Muscle of leg (tissue), 11 donors: ENCODE measurements around the gene BFSP1. TPM values are rescaled to one million over a fixed set of nuclear protein-coding genes. Genes with fewer than 3 reads are reported as not detected.

Experiments
- DNase-seq: peaks from one replicate; pipeline ENCODE4 v3.0.0; 2013
- H3K27ac ChIP-seq: one replicate; pipeline ENCODE4 v1.5.1; 2013; ENCODE audit warnings: mild to moderate bottlenecking, low read length, control low read depth
- H3K27me3 ChIP-seq: one replicate; pipeline ENCODE4 v1.6.1; 2013; ENCODE audit warnings: low read length; ENCODE audit not compliant: control insufficient read depth, insufficient read depth
- H3K36me3 ChIP-seq: one replicate; pipeline ENCODE4 v1.6.1; 2013; ENCODE audit warnings: low read length; ENCODE audit not compliant: control insufficient read depth, insufficient read depth
- H3K4me1 ChIP-seq: one replicate; pipeline ENCODE4 v1.6.1; 2013; ENCODE audit warnings: low read length; ENCODE audit not compliant: control insufficient read depth, insufficient read depth
- H3K4me3 ChIP-seq: one replicate; pipeline ENCODE4 v1.5.1; 2013; ENCODE audit warnings: low read length, control low read depth
- H3K9me3 ChIP-seq: replicated peaks from 2 replicates; pipeline ENCODE4 v1.6.1; 2013; ENCODE audit warnings: low read depth, low read length; ENCODE audit not compliant: control insufficient read depth
- WGBS: methylation state at CpG from one replicate; pipeline ENCODE4 v1.1.5; 2013; ENCODE audit warnings: missing lambda C conversion rate; ENCODE audit not compliant: insufficient coverage; 5-methylcytosine and 5-hydroxymethylcytosine counted together
- polyA plus RNA-seq, 8 donors: library from polyadenylated mRNA; unstranded; fragments of 120-200 nt; gene quantifications; one replicate each; pipeline versions ENCODE4 v1.2.1 to v1.2.3, GENCODE V29; 2013; ENCODE audit warnings: inconsistent platforms in 1 of 8, low replicate concordance in 1 of 8; ENCODE audit not compliant: insufficient read length in 8 of 8, insufficient read depth in 1 of 8
- total RNA-seq: library from RNA; stranded (reverse); fragments of 120-200 nt; gene quantifications from one replicate; pipeline ENCODE4 v1.2.4, GENCODE V29; 2013

Gene BFSP1
- total and polyA plus RNA-seq, 9 donors = 2.3 to 4.3 (median 2.8) TPM

GRCh38 chr20:17457079-17457478 lies 74.1 kb downstream of the BFSP1 start:
- H3K27ac ChIP-seq = no peak overlapping the region
- H3K9me3 ChIP-seq = peaks cover 2% of the 10 kb centered on the region
- no peak overlapping the region for H3K4me3 ChIP-seq
- no peaks in the 10 kb centered on the region for H3K4me1 ChIP-seq
- DNase-seq = no peak
- no peaks in the 10 kb centered on the region for H3K36me3 ChIP-seq
- H3K27me3 ChIP-seq = peaks cover 5% of the 10 kb centered on the region
- WGBS = no CpG with 5 or more reads among the region's 1 CpG

DNA sequence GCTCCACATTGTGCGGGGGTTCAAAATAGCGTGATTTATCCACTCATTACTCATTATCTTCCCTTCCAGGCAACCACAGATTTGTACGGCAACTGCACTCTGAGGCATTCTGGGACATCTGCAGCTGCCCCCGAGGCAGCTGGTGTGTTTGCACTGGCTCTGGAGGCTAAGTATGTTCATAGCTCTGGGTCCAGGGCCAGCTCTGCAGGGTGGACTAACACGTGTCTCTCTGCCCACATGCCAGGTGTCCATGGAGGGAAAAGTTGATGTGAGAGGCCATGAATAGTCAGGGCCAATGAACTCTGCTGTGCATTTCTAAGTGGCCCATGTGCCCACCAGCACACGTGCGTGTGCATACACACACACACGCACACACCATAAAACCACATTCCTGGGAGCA lies 74.9 kb downstream of the BFSP1 start:
- 96% methylated on average over 3 of the region's 8 CpGs for WGBS
- peak; percentile 73 for DNase-seq
- no peaks in the 10 kb centered on the region for H3K4me1 ChIP-seq
- peaks cover 5% of the 10 kb centered on the region for H3K27me3 ChIP-seq
- H3K4me3 ChIP-seq = no peak overlapping the region
- H3K36me3 ChIP-seq = no peaks in the 10 kb centered on the region
- no peak overlapping the region for H3K27ac ChIP-seq
- peaks cover 2% of the 10 kb centered on the region for H3K9me3 ChIP-seq

GRCh38 chr20:17453592-17453991 lies 77.6 kb downstream of the BFSP1 start:
- H3K9me3 ChIP-seq = peaks cover 2% of the 10 kb centered on the region
- no peak overlapping the region for H3K4me3 ChIP-seq
- H3K27me3 ChIP-seq = peaks cover 5% of the 10 kb centered on the region
- H3K36me3 ChIP-seq = no peaks in the 10 kb centered on the region
- no peak for DNase-seq
- H3K27ac ChIP-seq = no peak overlapping the region
- no peaks in the 10 kb centered on the region for H3K4me1 ChIP-seq
- 88% methylated on average over 22 of the region's 22 CpGs for WGBS

- WGBS = 92% methylated on average over 1 of the region's 3 CpGs
Measured at GRCh38 chr20:17452441-17452840, 78.7 kb downstream of the BFSP1 start.

GRCh38 chr20:17449031-17449430 lies 82.1 kb downstream of the BFSP1 start:
- Histone ChIP-seq H3K4me1 (no peaks in the 10 kb centered on the region), H3K9me3 (peaks cover 2% of the 10 kb centered on the region), H3K4me3 (no peak overlapping the region), H3K27ac (no peak overlapping the region), H3K36me3 (no peaks in the 10 kb centered on the region), H3K27me3 (peaks cover 3% of the 10 kb centered on the region)
- DNase-seq = no peak
- 76% methylated on average over 2 of the region's 2 CpGs for WGBS

More at GRCh38 chr20:17452441-17452840, 78.7 kb downstream of the BFSP1 start:
- peaks cover 2% of the 10 kb centered on the region for H3K9me3 ChIP-seq
- DNase-seq = no peak
- H3K4me1 ChIP-seq = no peaks in the 10 kb centered on the region
- H3K27me3 ChIP-seq = peaks cover 5% of the 10 kb centered on the region
- H3K4me3 ChIP-seq = no peak overlapping the region
- no peaks in the 10 kb centered on the region for H3K36me3 ChIP-seq
- H3K27ac ChIP-seq = no peak overlapping the region

DNA sequence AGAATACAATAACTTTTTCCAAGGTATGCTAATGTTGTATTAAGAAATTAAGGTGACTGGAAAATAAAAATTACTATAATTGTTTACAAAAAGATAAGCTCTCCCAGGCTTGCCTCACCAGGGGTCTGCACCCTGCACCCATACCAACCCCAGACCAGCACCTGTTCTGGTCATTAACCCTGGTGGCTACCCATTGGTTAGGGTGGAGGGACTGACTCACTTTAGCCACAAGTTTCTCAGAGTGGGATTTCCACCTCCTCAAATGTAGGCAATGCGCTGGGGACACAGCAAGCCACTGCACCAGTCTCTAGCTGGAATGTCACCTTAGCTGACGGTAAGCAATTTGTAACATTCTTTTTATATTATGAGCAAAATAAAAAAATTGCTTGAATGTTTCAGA lies 83.1 kb downstream of the BFSP1 start:
- H3K27ac ChIP-seq = no peak overlapping the region
- WGBS = no CpG with 5 or more reads among the region's 2 CpGs
- no peak for DNase-seq

GRCh38 chr20:17446171-17446570 lies 85.0 kb downstream of the BFSP1 start:
- no peaks in the 10 kb centered on the region for H3K4me1 ChIP-seq
- no peaks in the 10 kb centered on the region for H3K27me3 ChIP-seq
- no peaks in the 10 kb centered on the region for H3K9me3 ChIP-seq
- no peaks in the 10 kb centered on the region for H3K36me3 ChIP-seq
- H3K4me3 ChIP-seq = no peak overlapping the region
- H3K27ac ChIP-seq = no peak overlapping the region
- DNase-seq = no peak
- 63% methylated on average over 4 of the region's 5 CpGs for WGBS

More for the DNA sequence above, 83.1 kb downstream of the BFSP1 start:
- no peaks in the 10 kb centered on the region for H3K4me1 ChIP-seq
- H3K36me3 ChIP-seq = no peaks in the 10 kb centered on the region
- H3K9me3 ChIP-seq = no peaks in the 10 kb centered on the region
- no peaks in the 10 kb centered on the region for H3K27me3 ChIP-seq
- no peak overlapping the region for H3K4me3 ChIP-seq

DNA sequence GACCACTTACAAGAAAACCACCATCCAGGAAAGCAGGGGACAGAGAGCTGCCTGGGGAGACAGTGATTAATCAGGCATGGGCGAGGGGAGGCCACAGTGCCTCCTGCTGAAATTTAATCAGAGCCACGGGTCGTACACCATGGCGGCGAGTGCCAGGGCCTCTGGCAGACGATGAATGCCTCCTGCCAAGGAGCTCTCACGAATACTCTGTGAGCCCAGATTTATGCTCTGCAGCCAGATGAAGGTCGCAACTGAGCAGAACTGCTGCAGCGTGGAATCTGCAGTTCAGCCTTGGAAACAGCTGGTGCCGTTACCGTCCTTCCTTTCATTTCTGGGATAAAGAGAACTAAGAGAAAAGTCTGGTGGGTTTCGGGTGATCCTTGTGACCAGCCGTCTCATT lies 85.6 kb downstream of the BFSP1 start:
- Histone ChIP-seq H3K27ac (no peak overlapping the region), H3K4me1 (no peaks in the 10 kb centered on the region), H3K27me3 (no peaks in the 10 kb centered on the region), H3K4me3 (no peak overlapping the region), H3K36me3 (no peaks in the 10 kb centered on the region), H3K9me3 (no peaks in the 10 kb centered on the region)
- 69% methylated on average over 11 of the region's 13 CpGs for WGBS
- DNase-seq = peak; percentile 4

DNA sequence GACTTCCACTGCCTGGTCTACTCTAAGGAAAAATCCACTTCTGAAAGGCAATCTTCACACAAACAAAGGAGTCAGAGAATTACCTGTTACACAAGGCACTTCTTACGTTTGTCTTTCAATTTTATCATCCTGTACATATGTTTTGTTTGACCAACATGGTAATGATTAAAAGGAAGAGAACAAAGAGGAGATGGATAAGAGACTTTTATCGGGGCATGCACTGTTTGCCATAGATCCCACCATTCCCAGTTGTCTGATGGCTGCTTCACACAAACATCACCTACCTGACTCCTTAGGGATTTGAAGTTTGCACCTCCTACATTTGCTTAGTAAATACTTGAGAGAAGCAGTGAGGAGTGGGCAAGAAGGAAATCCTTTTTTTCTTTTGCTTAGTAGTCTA lies 87.1 kb downstream of the BFSP1 start:
- Histone ChIP-seq H3K36me3 (no peaks in the 10 kb centered on the region), H3K27ac (no peak overlapping the region), H3K4me1 (no peaks in the 10 kb centered on the region), H3K9me3 (no peaks in the 10 kb centered on the region), H3K4me3 (no peak overlapping the region), H3K27me3 (no peaks in the 10 kb centered on the region)
- no CpG with 5 or more reads among the region's 2 CpGs for WGBS
- DNase-seq = no peak
